GM12872 (cell line): ENCODE data around the gene DLG5.

Source experiments
- CTCF ChIP-seq: IDR thresholded peaks from 3 replicates; pipeline ENCODE4 v1.5.1; 2011; ENCODE audit warnings: low read depth, mild to moderate bottlenecking, low read length, moderate library complexity; ENCODE audit not compliant: insufficient read depth

The DLG5 gene

GRCh38 chr10:77784856-77785255 is 141.7 kb downstream of the DLG5 start:
- TF ChIP-seq CTCF: no peak

DNA sequence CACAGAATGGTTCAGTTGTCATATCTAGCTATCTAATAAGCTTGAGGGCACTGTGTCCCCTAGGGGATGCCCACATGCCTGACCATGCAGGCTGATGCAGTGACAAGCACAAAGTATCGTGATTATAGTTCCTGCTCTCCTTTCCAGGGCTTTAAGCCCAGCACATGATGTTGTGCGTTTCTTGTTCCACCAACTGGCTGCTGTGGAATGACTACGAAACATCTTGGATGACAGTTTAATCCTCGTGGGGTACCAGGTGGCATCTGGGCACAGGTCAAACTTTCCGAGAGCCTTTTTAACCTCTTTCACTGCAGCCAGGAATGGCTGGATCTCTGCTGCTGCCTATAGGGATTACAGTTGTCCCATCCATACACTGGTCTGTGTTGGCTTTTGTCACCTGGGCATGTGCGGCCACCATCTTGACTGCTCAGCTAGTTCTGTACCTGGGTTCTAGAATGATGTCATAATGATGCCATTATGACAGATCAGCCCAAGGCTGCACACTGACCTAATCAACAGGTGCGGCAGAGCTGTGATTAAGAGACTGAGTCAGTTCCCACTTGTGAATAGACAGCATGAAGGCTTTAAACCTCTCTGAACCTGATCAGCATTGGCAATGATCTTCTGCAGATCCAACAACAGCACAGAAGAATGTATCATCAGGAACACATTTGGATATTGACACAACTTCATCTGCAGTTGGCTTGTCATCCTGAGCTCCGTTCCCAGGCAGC is 144.1 kb downstream of the DLG5 start:
- TF ChIP-seq CTCF: no peak

DNA sequence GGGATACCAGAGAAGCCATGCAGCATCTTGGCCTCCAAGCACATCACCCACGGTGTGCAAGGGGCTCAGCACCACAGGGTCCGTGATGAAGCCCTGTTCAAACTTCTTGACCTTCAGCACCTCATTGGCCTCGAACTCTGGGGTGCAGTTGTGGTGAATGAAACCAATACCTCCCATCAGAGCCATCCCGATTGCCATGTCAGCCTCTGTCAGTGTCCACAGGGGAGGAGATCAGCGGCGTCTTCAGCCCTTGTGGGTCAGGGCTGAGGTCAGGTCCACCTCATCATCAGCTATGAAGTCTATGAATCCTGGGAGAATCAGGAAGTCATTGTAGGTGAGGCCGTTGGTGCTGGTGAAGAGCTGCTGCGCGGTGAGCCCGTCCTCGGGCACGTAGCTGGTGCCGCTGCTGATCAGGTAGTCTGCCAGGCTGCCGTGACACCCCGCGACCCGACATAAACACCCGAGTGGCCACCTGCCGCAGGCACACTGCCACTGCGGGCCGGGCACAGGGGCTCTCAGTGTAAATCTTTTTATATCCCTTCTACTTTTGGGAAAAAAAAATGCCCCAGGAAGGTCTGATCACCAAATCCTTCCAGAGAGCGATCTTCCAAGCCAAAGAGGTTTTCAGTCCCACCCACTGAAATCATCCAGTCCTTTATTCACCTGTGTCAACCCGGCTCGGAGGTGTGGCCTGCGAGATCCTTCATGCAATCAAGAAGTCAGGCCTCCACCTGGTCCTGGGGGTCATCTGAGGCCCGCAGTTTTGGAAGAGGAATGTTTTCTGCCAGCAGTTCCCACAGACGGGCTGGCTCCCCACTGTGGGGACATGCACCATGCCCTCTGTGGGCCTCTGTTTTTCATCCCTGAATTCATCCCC is 144.9 kb downstream of the DLG5 start:
- no peak for TF ChIP-seq CTCF

GRCh38 chr10:77780180-77780579 is 146.4 kb downstream of the DLG5 start:
- TF ChIP-seq CTCF: no peak

- no peak for TF ChIP-seq CTCF
These were observed 150.1 kb downstream of the DLG5 start for GRCh38 chr10:77776487-77776886.

DNA sequence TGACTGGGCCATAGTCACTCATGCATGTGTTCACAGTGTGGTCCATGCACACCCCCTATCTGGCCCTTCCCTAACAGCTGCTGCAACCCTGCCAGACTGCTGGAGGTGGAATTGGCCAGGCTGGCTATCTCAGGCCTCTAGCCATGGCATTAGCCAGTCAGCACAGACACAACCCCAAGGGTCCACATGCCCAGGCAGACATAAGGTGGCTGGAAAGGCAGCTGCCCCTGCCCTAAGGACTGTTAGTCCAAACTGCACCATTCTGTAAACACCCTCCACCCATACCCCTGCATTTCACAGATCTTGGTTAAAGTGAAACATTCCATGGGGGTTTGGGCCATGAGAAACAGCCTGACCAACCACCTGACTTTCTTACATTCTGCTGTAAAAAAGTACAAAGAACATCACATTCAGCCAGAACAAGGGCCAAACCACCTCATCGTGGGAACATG is 151.6 kb downstream of the DLG5 start:
- TF ChIP-seq CTCF: no peak

DNA sequence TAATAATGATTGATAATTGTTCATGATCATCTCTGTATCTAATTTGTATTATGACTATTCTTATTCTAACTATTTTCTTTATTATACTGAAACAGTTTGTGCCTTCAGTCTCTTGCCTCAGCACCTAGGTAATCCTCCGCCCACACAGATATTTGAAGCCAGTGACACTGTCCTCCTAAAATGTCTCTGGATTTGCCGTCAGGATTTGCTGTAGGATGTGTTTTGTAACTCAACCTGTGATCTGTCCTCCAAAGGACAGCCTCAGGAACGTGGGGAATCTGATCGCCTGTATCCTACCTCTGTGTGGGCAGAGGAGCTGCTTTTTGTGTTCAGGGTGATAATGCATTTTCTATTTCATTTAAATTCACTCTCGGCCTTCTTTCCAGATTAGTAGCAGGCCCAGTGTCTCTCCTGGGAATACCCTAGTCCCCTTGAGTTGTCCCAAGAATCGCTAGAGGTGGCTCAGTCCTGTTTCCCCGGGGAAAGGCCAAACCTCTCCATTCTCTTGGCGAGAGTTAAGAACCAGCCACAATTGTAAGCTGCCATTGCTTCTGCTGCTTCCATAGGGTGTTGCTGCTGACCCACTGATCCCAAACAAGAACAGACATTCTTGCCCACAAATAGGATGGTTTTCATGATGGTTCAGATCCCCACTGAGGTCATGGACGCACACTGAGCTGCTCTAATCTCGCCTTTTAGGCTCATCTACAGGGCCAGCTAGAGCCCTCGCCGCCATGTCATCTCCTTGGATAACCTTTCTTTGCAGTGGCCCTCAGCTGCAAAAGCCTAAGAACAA is 152.7 kb downstream of the DLG5 start:
- TF ChIP-seq CTCF: no peak
